Left forelimb (tissue), 1 donor: Measurements from ENCODE around the gene GLCE.
A peak's percentile ranks its signal among the peaks of the same experiment; 100 is the strongest.

Experiments used
- DNase-seq: peaks from one replicate; pipeline ENCODE4 v3.0.0-alpha.2; 2018; ENCODE audit warnings: low spot score

The GLCE gene

GRCh38 chr15:69160141-69160993 is at the start of gene GLCE:
Gene GLCE, plus strand, starts transcription at chr15:69160635. Its CDS starts 95,172 bp downstream, at chr15:69255807.
- DNase-seq: peak; percentile 98

GRCh38 chr15:69114331-69114928 is 46.0 kb upstream of the GLCE start:
- no peak for DNase-seq

DNA sequence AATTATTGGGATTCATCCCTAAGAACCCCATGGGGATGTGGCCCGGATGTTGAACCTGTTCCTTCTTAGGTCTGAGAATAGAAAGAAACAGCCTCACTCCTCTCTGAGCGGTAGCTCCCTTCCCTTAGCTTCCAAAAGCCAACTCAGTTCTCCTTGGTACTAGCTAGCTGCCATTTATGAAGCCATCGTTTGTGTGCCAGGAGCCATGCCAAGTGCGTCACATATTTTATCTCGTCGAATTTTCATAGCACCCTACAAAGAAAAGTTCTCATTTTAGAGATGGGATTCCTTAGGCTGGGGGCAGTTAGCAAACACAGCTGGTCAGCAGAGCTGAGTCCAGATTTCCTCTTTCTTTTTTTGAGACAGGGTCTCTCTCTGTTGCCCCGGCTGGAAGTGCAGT is 45.4 kb upstream of the GLCE start:
- no peak for DNase-seq

DNA sequence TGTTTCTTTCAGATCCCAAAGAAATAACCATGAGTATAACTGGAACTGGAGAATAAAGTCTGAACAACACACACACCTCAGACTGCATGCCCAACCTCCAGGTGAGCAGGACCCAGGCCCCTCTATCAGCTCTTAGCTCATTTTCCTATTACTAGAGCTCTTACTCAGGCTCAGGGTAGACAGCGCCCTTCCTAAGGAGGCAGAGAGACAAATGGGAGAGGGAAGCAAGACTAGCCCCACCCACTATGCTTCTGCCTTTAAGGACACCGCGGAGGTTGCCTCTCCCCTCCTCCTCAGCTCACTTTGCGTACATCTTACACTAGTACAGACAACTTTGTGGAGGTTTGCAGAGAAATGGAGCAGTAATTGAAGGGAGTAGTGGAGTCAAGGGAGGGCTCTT is 44.0 kb upstream of the GLCE start:
- DNase-seq: no peak

- DNase-seq: no peak
Measured at GRCh38 chr15:69117431-69117871, 43.0 kb upstream of the GLCE start.

- no peak for DNase-seq
Measured at GRCh38 chr15:69118089-69118488, 42.3 kb upstream of the GLCE start.

DNA sequence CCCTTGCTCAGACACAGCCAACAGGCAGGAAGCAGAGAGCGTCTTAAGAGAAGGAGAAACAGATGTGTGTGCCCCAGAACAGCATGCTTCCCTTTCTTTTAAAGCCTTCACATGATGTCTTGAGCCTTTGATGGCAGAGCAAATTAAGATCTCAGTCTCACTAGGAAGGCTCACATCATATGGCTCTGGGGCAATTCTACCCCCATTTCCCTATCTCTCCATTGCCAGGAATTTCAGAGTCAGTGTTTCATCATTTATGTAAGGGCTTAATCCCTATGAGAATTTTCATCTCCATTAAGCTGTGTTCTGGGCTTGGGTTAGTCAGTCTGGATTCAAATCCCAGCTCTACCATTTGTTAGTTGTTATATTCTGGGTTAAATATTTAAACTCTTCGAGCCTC is 41.4 kb upstream of the GLCE start:
- no peak for DNase-seq

DNA sequence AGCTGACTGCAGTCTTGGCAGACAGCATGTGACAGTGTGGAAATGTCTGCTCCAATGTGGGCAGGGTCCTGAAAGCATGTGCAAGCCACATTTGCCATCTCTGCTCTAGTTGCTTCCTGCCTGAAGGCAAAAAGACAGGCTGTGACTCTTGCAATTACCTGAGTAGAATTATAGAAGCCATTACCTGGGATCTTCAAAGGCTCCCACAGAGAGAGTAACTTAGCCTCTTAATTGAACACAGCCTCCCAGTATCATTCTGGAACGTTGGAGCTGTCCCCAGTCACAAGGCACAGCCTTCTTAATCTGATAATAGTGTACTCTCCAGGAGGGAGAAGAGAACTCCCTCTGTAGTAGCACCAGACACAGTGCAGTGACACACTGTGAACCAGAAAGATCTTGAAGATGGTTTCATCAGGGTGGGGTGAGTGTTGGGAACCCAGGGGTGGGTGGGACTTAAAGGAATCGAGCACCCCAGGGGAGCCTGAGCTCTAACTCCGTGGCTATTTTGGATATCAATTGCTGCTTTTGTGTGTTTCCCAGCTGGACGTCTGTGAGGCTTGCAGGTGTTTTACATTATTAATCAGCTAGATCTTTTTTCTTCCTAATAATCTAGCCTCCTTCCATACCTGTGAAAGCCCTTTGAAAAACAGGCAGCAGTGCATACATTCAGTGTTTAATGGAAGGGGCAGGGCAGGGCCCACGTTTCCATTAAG is 40.6 kb upstream of the GLCE start:
- DNase-seq: no peak

DNA sequence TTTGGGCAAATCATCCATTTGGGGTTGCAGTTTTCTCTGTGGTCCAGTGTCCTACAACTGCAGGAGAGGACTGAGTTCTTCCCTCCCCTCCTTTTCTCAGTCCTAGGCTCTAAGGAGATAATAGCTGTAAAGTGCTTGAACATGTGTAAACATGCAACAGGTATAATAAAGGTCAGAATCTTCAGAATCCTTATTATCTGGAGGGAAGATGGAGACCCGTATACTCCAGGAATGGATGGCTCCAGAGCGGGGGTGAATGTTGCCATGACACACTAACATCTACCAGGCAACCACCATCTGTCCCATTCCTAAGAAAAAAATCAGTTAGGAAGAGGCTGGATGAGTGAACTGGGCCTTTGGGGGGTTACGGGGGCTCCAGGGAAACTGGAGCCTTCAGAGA is 39.7 kb upstream of the GLCE start:
- DNase-seq: no peak

DNA sequence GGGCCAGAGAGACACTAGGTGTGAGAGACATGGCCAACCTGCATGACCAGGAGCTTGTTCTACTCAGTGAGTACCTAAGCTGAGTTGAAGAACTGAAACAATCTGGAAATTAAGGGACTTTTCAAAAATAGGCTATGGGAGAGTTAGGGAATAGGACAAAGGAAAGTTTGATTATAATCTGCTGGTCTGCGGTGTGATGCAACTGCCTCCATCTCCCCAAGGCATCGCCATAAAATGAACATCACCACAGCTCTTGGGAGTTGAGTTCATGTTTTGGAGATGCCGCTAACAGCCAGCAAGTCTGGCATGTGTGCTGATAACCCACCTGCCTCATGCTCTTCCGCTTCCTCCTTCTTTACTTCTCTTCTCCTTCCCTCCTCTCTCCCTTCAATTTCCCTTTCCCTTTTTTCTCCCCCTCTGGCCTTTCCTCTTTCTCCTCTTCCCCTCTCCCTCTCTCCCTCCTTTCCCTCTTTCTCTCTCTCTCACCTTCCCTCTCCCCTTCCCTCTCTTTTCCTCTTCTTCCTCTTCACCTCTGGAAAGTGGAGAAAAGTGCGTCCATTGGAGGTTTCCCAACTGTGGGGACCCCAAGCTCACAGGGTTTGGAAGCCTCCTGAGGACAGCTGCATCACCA is 39.1 kb upstream of the GLCE start:
- DNase-seq: no peak

- DNase-seq: no peak
Measured at GRCh38 chr15:69125236-69125635, 35.2 kb upstream of the GLCE start.

DNA sequence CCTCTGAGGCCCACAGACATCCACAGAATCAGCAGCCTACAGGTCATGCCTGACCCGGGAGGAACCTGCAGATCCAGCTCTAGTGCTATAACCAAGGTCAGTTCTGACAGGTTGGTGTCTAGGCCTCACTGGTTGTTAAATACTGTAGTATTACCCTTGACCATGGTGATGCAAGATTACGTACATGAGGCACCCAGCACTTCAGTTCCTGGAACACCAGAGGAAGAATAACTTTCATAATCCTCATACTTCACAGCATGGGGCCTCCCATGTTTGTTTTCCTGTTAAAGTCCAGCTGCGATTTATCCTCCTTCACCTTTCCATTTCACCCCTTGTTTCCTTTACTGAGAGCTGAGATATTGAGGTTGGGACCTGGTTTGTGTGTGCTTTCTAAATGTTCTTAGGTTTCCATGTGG is 34.4 kb upstream of the GLCE start:
- no peak for DNase-seq

GRCh38 chr15:69127306-69127705 is 33.1 kb upstream of the GLCE start:
- no peak for DNase-seq

GRCh38 chr15:69128667-69129311 is 31.6 kb upstream of the GLCE start:
- DNase-seq: no peak

DNA sequence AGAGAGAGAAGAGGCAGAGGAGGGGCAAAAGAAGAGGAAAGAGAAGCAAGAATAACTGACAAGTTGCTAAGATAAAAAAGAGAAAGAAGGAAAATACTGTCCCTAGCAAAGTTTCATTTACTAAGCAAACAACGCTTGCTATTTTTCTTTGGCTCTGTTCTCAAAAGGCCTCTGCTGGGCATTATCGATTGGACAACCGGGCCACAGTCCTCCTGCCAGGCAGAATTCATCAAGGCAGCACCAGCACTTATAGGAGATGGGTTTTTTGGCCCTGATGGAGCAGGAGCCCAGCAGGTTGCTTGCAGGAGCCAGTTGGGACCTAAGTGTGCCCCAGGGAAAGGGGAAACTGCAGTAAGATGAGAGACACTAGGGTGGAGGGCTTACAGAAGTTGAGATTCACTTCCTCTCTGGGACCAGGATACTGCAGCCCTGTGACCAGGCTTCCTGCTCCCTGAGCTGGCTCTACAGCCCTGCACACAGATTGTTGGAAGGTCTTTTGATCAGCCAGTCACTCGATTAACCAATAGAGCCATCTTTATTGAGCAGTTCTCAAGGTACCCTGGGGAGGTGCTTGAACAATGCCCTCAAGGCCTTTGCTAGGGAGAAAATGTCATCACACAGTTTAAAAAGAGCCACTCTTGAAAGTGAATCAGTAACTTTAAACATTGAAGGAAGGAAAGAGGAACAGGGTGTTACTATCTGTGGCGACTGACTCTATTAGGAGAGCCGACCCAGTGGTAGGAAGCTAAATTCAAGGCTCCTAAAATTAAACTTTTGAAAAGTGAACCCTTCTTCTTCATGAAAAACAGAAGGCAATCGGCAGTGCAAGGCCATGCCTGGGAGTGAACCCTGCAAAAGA is 28.8 kb upstream of the GLCE start:
- DNase-seq: no peak

GRCh38 chr15:69132430-69132829 is 28.0 kb upstream of the GLCE start:
- no peak for DNase-seq

DNA sequence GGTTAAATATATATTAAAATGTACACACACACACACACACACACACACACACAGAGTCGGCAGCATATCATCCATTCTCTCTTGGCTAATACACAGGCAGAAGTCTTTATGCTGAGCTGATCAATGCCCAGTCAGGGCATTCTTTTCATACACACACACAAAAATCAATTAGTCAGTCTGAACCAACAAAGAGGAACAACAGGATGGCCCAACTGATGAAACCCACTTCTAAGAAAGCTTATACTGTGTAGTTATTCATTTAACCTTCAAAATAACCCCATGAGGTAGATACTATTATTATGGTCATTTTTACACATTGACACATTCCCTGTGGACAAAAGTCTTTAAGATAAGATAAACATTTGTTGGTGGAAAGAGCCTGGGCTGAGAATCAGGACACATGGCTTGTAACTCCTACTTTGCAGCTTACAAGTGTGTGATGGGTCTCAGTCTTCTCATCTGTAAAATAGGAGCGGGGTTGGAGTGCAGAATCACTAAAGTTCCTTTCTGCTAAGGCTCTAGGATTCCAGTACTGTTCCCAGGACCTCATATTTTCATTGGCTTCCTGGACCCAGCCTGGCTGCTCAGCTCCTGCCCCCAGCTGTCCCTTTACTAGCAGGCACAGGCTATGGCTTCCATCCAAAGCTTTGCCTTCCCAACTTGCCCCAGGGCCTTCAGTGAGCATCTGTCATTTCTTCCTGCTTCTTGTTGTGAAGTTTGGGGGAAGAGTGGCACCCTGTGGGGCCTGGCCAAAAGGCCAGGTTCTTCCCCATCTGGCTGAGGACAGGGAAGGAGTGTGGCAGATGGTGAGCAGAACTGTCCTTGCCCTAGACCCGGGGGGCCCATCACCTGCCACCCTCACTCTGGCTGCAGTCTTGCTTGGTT is 27.2 kb upstream of the GLCE start:
- no peak for DNase-seq

GRCh38 chr15:69133862-69134519 is 26.4 kb upstream of the GLCE start:
- no peak for DNase-seq

DNA sequence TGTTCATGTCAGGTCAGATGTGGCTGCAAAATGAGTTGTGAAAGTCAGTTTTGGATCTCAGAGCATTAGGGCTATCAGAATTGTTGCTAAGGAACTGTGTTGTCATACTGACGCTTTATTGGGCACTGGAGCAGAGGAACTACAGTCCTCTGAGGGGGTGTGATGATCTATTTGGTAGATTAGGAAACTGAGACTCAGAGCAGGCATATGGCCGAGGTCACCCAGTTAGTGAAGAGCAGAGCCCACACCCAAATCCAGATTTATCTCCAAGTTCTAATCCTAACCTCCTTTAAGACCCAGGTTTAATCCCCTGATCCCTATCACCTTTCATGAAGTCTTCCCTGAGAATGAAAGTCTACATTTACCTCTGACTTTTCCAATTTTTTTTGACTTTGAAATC is 25.6 kb upstream of the GLCE start:
- DNase-seq: no peak
